Karpas-422 (cell line): ENCODE measurements around the gene MEIS1. TPM values are rescaled to one million over a fixed set of nuclear protein-coding genes. Genes with fewer than 3 reads are reported as not detected.

Experiments used
- DNase-seq: peaks from one replicate; pipeline ENCODE4 v3.0.0-alpha.2; 2015
- H2AFZ ChIP-seq: fragments of 200-600 bp; sonication (generic); 2 replicates; pipeline ENCODE4 v1.6.1; 2014; ENCODE audit warnings: antibody characterized with exemption, low read length, mixed read lengths
- H3K27ac ChIP-seq: fragments of 200-600 bp; sonication (generic); 2 replicates; pipeline ENCODE4 v1.5.1; 2014; ENCODE audit warnings: mild to moderate bottlenecking, low read length, moderate library complexity
- H3K27me3 ChIP-seq: fragments of 200-600 bp; sonication (generic); 2 replicates; pipeline ENCODE4 v1.6.1; 2014; ENCODE audit warnings: low read length, mixed read lengths
- H3K36me3 ChIP-seq: fragments of 200-600 bp; sonication (generic); 2 replicates; pipeline ENCODE4 v1.6.1; 2014; ENCODE audit warnings: low read length, mixed read lengths; ENCODE audit not compliant: insufficient read depth
- H3K4me1 ChIP-seq: fragments of 200-600 bp; sonication (generic); 2 replicates; pipeline ENCODE4 v1.6.1; 2014; ENCODE audit warnings: mild to moderate bottlenecking, low read length, mixed read lengths
- H3K4me2 ChIP-seq: fragments of 200-600 bp; sonication (generic); 2 replicates; pipeline ENCODE4 v1.6.1; 2014; ENCODE audit warnings: low read length, low read depth, mild to moderate bottlenecking; ENCODE audit not compliant: poor library complexity, severe bottlenecking
- H3K4me3 ChIP-seq: fragments of 200-600 bp; sonication (generic); 2 replicates; pipeline ENCODE4 v1.5.1; 2014; ENCODE audit warnings: mild to moderate bottlenecking, antibody characterized with exemption, low read length, mixed read lengths
- H3K79me2 ChIP-seq: fragments of 200-600 bp; sonication (generic); 2 replicates; pipeline ENCODE4 v1.6.1; 2014; ENCODE audit warnings: mild to moderate bottlenecking, low read length, mixed read lengths
- H3K9ac ChIP-seq: fragments of 200-600 bp; sonication (generic); 2 replicates; pipeline ENCODE4 v1.6.0; 2014; ENCODE audit warnings: low read length
- H3K9me2 ChIP-seq: fragments of 200-600 bp; sonication (generic), shearing (Covaris generic); replicated peaks from 2 replicates; pipeline ENCODE4 v1.6.0; 2014; ENCODE audit warnings: mild to moderate bottlenecking, low read length, moderate library complexity; ENCODE audit not compliant: insufficient read depth
- H3K9me3 ChIP-seq: fragments of 300-700, 200-600 bp; sonication (generic); 2 replicates; pipeline ENCODE4 v1.6.1; 2014; ENCODE audit warnings: low read length, mixed read lengths
- H4K20me1 ChIP-seq: fragments of 200-600 bp; sonication (generic); 2 replicates; pipeline ENCODE4 v1.6.1; 2014; ENCODE audit warnings: mild to moderate bottlenecking, antibody characterized with exemption, low read length, low read depth; ENCODE audit not compliant: insufficient read depth
- total RNA-seq: library from RNA; depleted of rRNA; stranded (reverse); fragments of >200 nt; shearing (Covaris generic); gene quantifications from 2 replicates; pipeline ENCODE4 v1.2.3, GENCODE V29; 2014; ENCODE audit warnings: low replicate concordance

MEIS1 gene
- total RNA-seq, 1 experiment from 2014 or later: 32.5 TPM

DNA sequence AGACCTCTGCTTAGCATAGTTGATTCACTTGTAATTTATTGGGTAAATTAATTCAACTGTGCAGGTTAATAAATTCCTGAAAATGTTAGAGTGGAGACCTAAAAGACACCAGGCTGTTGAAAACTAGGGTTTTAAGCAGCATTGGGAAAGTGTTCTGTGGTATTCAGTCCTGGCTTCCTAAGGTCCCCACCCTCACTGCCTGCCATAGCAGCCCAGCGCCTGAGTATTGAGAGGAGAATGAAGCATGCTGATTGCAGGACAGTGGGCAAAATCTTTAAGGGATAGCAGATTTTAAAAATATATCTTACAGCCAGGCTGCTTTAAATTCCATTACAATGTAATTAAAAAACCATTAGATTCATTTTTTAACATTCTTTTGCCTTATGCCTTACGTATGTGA, 20.6 kb downstream of the MEIS1 start:
- DNase-seq: no peak
- Histone ChIP-seq H3K27ac (no peak overlapping the region), H3K4me1 (no peaks in the 10 kb centered on the region; the same call in 1 of the 2 replicates), H3K79me2 (no peaks in the 10 kb centered on the region), H3K9ac (no peak overlapping the region), H3K4me2 (no peak overlapping the region), H4K20me1 (no peaks in the 10 kb centered on the region), H2AFZ (no peak overlapping the region), H3K9me2 (no peaks in the 10 kb centered on the region), H3K4me3 (no peak overlapping the region), H3K27me3 (no peaks in the 10 kb centered on the region), H3K36me3 (no peaks in the 10 kb centered on the region), H3K9me3 (no peaks in the 10 kb centered on the region)

DNA sequence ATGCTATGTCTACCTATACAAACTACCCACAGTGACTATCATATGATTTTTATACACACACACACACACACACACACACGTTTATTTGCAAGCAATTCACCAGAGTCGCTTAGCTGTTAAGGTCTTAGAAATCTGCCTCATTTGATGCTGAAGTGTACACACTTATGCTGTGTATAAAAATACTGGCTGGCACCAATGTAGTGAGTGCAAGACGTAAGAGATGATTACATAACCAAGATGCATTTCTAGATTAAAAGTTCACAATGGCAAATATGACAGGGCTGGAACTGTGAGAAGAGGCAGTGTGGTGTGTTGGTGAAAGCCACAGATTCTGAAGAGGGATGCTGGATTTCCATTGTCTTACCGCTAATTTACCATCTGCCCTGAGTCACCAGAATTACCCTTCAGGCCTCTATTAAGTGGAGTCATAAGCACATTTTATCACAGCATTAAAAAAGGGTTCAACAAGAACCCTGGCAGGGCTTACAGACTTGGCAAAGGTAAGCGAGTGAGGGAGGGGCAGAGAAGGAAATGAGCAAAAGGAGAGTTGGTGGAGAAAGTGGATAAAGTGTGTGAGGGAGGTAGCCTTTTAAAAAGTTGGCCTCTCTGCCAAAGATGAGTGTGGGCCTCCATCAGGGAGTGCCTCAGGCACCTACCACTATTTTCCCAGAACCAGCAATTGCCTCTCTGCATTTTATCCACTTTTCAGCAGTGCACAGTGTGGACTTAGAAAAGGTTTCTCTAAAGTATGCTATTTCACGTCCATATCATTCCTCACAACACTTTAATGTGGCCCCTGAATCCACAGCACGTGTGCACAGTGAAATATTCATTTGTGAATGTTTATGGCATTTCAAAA, 21.5 kb downstream of the MEIS1 start:
- H3K36me3 ChIP-seq: no peaks in the 10 kb centered on the region
- no peak for DNase-seq
- H3K27ac ChIP-seq: no peak overlapping the region
- no peak overlapping the region for H3K9ac ChIP-seq
- H4K20me1 ChIP-seq: no peaks in the 10 kb centered on the region
- no peak overlapping the region for H3K4me3 ChIP-seq
- no peaks in the 10 kb centered on the region for H3K9me3 ChIP-seq
- no peaks in the 10 kb centered on the region; the same call in 1 of the 2 replicates for H3K4me1 ChIP-seq
- no peaks in the 10 kb centered on the region for H3K9me2 ChIP-seq
- no peaks in the 10 kb centered on the region for H3K27me3 ChIP-seq
- H3K79me2 ChIP-seq: no peaks in the 10 kb centered on the region
- no peak overlapping the region for H2AFZ ChIP-seq
- H3K4me2 ChIP-seq: no peak overlapping the region

DNA sequence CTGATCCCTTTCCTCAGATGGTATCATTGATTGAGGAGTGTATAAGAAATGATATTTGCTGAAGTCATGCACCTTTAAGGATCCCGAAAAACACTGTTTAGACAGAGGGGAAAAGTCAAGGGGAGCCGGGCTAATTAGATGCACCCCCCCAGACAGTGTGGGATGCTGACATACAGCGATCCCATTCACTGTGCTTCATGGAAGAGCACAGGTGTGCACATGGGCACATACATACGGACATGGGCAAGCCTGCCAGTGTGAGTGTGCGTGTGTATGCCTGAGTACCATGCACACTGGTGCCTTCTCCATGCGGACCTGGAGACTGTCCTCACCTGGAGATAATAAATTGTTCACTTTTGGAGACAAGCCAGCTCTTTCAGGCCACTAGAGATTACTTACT, 22.6 kb downstream of the MEIS1 start:
- H4K20me1 ChIP-seq: no peaks in the 10 kb centered on the region
- no peak for DNase-seq
- no peak overlapping the region for H2AFZ ChIP-seq
- H3K4me1 ChIP-seq: no peaks in the 10 kb centered on the region; the same call in 1 of the 2 replicates
- H3K9me2 ChIP-seq: no peaks in the 10 kb centered on the region
- no peak overlapping the region for H3K27ac ChIP-seq
- H3K27me3 ChIP-seq: no peaks in the 10 kb centered on the region
- H3K79me2 ChIP-seq: no peaks in the 10 kb centered on the region
- H3K4me2 ChIP-seq: no peak overlapping the region
- H3K9me3 ChIP-seq: no peaks in the 10 kb centered on the region
- H3K36me3 ChIP-seq: no peaks in the 10 kb centered on the region
- no peak overlapping the region for H3K4me3 ChIP-seq
- no peak overlapping the region for H3K9ac ChIP-seq

- Histone ChIP-seq H3K36me3 (no peaks in the 10 kb centered on the region), H3K4me2 (no peak overlapping the region), H3K4me1 (peaks cover 8% of the 10 kb centered on the region), H3K79me2 (no peaks in the 10 kb centered on the region), H3K9me3 (no peaks in the 10 kb centered on the region), H2AFZ (no peak overlapping the region), H3K9ac (no peak overlapping the region), H4K20me1 (no peaks in the 10 kb centered on the region), H3K27ac (no peak overlapping the region), H3K9me2 (no peaks in the 10 kb centered on the region), H3K4me3 (no peak overlapping the region), H3K27me3 (no peaks in the 10 kb centered on the region)
- DNase-seq: no peak
These were observed 25.1 kb downstream of the MEIS1 start for GRCh38 chr2:66460031-66460430.

GRCh38 chr2:66461001-66461663, 26.2 kb downstream of the MEIS1 start:
- no peaks in the 10 kb centered on the region for H4K20me1 ChIP-seq
- no peak overlapping the region for H3K27ac ChIP-seq
- no peak overlapping the region for H2AFZ ChIP-seq
- H3K4me2 ChIP-seq: no peak overlapping the region
- DNase-seq: no peak
- no peaks in the 10 kb centered on the region for H3K79me2 ChIP-seq
- no peaks in the 10 kb centered on the region for H3K9me2 ChIP-seq
- no peaks in the 10 kb centered on the region for H3K27me3 ChIP-seq
- H3K36me3 ChIP-seq: no peaks in the 10 kb centered on the region
- H3K4me3 ChIP-seq: no peak overlapping the region
- peaks cover 8% of the 10 kb centered on the region for H3K4me1 ChIP-seq
- H3K9ac ChIP-seq: no peak overlapping the region
- H3K9me3 ChIP-seq: no peaks in the 10 kb centered on the region

DNA sequence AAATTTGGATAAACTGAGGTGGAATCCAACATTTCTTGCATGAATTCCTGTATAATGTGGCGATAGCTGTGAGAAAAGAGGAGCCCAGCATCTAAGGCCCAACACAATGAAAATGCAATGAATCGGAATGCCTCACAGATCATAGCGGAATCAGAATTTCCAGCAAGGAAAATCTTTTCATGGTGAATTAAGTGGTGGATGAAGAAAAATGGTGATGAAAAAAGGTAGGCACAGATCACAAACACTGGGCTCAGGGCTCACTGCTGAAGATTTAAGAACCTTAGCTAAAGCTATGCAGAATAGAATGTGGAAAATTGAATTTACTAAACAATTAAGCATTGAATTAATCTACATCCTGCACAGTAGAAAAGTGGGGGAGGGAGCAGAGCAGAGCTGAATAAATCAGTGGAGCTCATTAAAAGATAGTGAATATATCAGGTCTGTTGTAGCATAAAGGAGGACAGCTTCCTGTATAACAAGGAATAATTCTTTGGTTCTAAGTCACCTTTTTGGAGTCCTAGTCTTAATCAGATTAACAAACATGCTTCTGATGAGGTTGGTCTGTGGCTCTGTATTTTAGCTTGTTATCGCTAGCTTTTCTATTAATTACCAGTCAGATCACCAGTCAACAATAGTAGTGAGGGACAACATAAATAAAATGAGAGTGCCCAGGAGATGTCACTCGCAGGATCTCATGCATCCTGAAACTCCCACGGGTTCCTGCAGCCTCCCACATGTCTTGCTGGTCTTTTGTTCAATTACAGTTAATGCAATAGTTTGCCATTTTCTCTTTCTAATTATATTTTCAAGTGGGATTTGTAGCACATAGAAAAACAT, 27.0 kb downstream of the MEIS1 start:
- Histone ChIP-seq H3K36me3 (no peaks in the 10 kb centered on the region), H3K27me3 (no peaks in the 10 kb centered on the region), H4K20me1 (no peaks in the 10 kb centered on the region), H3K9me3 (no peaks in the 10 kb centered on the region), H3K79me2 (no peaks in the 10 kb centered on the region), H3K4me3 (no peak overlapping the region), H3K4me1 (peaks cover 8% of the 10 kb centered on the region), H3K4me2 (no peak overlapping the region), H3K27ac (no peak overlapping the region), H3K9ac (no peak overlapping the region), H3K9me2 (no peaks in the 10 kb centered on the region), H2AFZ (no peak overlapping the region)
- no peak for DNase-seq

DNA sequence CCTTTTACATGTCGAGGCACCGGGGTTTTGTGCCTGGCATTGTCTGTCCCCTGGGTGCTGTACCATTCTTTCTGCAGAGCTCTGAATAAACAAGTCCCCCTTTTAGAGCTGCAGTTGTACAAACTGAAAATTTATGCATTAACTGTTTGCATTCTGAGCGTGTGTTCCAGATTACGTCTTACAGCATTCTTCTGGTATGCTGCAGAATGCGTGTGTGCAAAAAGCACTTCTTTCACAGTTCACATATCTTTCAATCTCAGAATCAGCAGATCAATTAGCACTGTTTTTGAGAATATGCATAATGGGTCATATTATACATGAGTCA, 27.5 kb downstream of the MEIS1 start:
- no peaks in the 10 kb centered on the region for H4K20me1 ChIP-seq
- H3K4me2 ChIP-seq: no peak overlapping the region
- H3K9me3 ChIP-seq: no peaks in the 10 kb centered on the region
- H3K27ac ChIP-seq: no peak overlapping the region
- no peak overlapping the region for H2AFZ ChIP-seq
- H3K9me2 ChIP-seq: no peaks in the 10 kb centered on the region
- H3K4me1 ChIP-seq: peaks cover 8% of the 10 kb centered on the region
- no peaks in the 10 kb centered on the region for H3K36me3 ChIP-seq
- H3K4me3 ChIP-seq: no peak overlapping the region
- DNase-seq: no peak
- H3K27me3 ChIP-seq: no peaks in the 10 kb centered on the region
- no peak overlapping the region for H3K9ac ChIP-seq
- no peaks in the 10 kb centered on the region for H3K79me2 ChIP-seq

DNA sequence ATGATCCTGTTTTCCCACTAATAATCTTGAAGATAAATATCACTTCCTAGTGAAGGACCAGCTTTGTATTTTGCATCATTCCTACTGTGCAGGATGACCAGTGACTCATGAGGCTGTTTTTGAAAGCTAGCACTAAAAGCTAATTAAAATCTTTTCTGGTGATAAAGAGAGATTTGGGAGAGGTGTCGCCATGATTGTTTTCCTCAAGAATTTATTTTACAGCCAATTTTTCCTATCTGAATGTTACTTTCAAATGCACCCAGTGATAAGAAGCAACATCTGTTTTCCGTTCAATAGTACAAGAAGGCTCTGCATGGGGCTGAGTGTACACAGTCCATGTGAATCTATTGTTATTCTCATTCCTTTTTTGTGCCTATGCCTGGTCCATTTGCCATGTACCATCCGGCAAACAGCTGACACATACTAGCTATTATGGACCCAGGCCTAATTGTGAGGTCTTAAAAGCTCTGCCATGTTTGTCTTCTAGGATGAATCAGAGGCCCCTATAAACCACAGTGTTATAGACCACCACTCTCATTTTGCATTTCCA, 28.4 kb downstream of the MEIS1 start:
- no peaks in the 10 kb centered on the region for H3K36me3 ChIP-seq
- no peak overlapping the region for H3K4me2 ChIP-seq
- no peak for DNase-seq
- H4K20me1 ChIP-seq: no peaks in the 10 kb centered on the region
- peaks cover 14% of the 10 kb centered on the region for H3K4me1 ChIP-seq
- H3K4me3 ChIP-seq: no peak overlapping the region
- no peaks in the 10 kb centered on the region for H3K9me2 ChIP-seq
- no peaks in the 10 kb centered on the region for H3K79me2 ChIP-seq
- no peaks in the 10 kb centered on the region for H3K9me3 ChIP-seq
- H2AFZ ChIP-seq: no peak overlapping the region
- H3K27me3 ChIP-seq: no peaks in the 10 kb centered on the region
- no peak overlapping the region for H3K27ac ChIP-seq
- H3K9ac ChIP-seq: no peak overlapping the region
